DND-41 (cell line): ENCODE data around the gene TOP3A.

Experiments
- ATAC-seq: fragments of 200-7000 bp; cut with Tn5 transposase; 3 replicates; pipeline ENCODE4 v1.9.1; 2021; ENCODE audit warnings: low read depth; ENCODE audit not compliant: insufficient read depth
- DNase-seq: peaks from one replicate; pipeline ENCODE4 v3.0.0-alpha.2; 2020
- H2AFZ ChIP-seq: 2 replicates; pipeline ENCODE4 v1.6.0; 2012; ENCODE audit warnings: low read depth, low read length
- H3K27ac ChIP-seq: 2 replicates; pipeline ENCODE4 v1.5.1; 2012; ENCODE audit warnings: low read length, inconsistent platforms
- H3K27me3 ChIP-seq: fragments of 200-600 bp; sonication (generic); 2 replicates; pipeline ENCODE4 v1.6.0; 2012; ENCODE audit warnings: low read length, mild to moderate bottlenecking, inconsistent platforms; ENCODE audit not compliant: insufficient read depth, poor library complexity
- H3K36me3 ChIP-seq: 2 replicates; pipeline ENCODE4 v1.5.1; 2012; ENCODE audit warnings: low read length, inconsistent platforms; ENCODE audit not compliant: insufficient read depth
- H3K4me1 ChIP-seq: 2 replicates; pipeline ENCODE4 v1.5.1; 2012; ENCODE audit warnings: mild to moderate bottlenecking, low read length; ENCODE audit not compliant: insufficient read depth
- H3K4me2 ChIP-seq: 2 replicates; pipeline ENCODE4 v1.6.0; 2012; ENCODE audit warnings: mild to moderate bottlenecking, moderate library complexity, low read length, inconsistent platforms; ENCODE audit not compliant: insufficient read depth
- H3K4me3 ChIP-seq, 2 experiments: fragments of 200-600 bp in 1 of 2; shearing (Covaris generic) in 1 of 2; 2 replicates each; pipeline ENCODE4 v1.5.1; 2012 to 2016; ENCODE audit warnings: inconsistent platforms in 2 of 2, low read length in 2 of 2, mild to moderate bottlenecking in 2 of 2, low read depth in 1 of 2, moderate library complexity in 1 of 2
- H3K79me2 ChIP-seq: 2 replicates; pipeline ENCODE4 v1.6.0; 2012; ENCODE audit warnings: low read length, inconsistent platforms; ENCODE audit not compliant: insufficient read depth
- H3K9ac ChIP-seq: 2 replicates; pipeline ENCODE4 v1.6.0; 2012; ENCODE audit warnings: low read depth, mild to moderate bottlenecking, inconsistent platforms, low read length, moderate library complexity
- H3K9me3 ChIP-seq: 2 replicates; pipeline ENCODE4 v1.5.1; 2012; ENCODE audit warnings: low read length, moderate library complexity, mild to moderate bottlenecking, inconsistent platforms; ENCODE audit not compliant: insufficient read depth, severe bottlenecking
- H4K20me1 ChIP-seq: 2 replicates; pipeline ENCODE4 v1.6.0; 2012; ENCODE audit warnings: low read length; ENCODE audit not compliant: insufficient read depth
- CTCF ChIP-seq: IDR thresholded peaks from 2 replicates; pipeline ENCODE4 v1.5.1; 2012; ENCODE audit warnings: borderline replicate concordance, low read length, moderate library complexity, mild to moderate bottlenecking; ENCODE audit not compliant: poor library complexity, severe bottlenecking; ENCODE audit errors: extremely low read depth
- EZH2 ChIP-seq: IDR thresholded peaks from 3 replicates; pipeline ENCODE4 v1.6.1; 2012; ENCODE audit warnings: borderline replicate concordance, low read depth, mild to moderate bottlenecking, moderate library complexity, low read length, inconsistent platforms; ENCODE audit not compliant: severe bottlenecking

TOP3A gene

GRCh38 chr17:18235743-18236256 is 79.0 kb downstream of the TOP3A start:
- Histone ChIP-seq H2AFZ (no peak overlapping the region), H3K79me2 (peaks cover 3% of the 10 kb centered on the region; the same call in 1 of the 2 replicates), H3K9ac (no peak overlapping the region), H3K4me3 (no peak overlapping the region), H3K4me2 (no peak overlapping the region), H3K4me1 (no peaks in the 10 kb centered on the region), H3K9me3 (no peaks in the 10 kb centered on the region), H3K27me3 (no peaks in the 10 kb centered on the region), H3K36me3 (peaks cover 65% of the 10 kb centered on the region), H3K27ac (no peak overlapping the region), H4K20me1 (peaks cover 5% of the 10 kb centered on the region; the same call in 1 of the 2 replicates)
- TF ChIP-seq CTCF (no peak), EZH2 (no peak)
- ATAC-seq, result 0 out of 3 replicates have a peak, but pooled peaks have one; percentile 18
- no peak for DNase-seq

GRCh38 chr17:18234853-18235380 is 79.9 kb downstream of the TOP3A start:
- peaks cover 8% of the 10 kb centered on the region; the same call in 1 of the 2 replicates for H3K79me2 ChIP-seq
- no peak overlapping the region for H3K9ac ChIP-seq
- ATAC-seq (no peak), DNase-seq (no peak)
- H2AFZ ChIP-seq, result no peak overlapping the region
- H3K27ac ChIP-seq, result no peak overlapping the region
- H3K36me3 ChIP-seq, result peaks cover 65% of the 10 kb centered on the region
- H3K4me1 ChIP-seq, result no peaks in the 10 kb centered on the region
- H4K20me1 ChIP-seq, result peaks cover 12% of the 10 kb centered on the region
- TF ChIP-seq EZH2 (no peak), CTCF (no peak)
- no peak overlapping the region for H3K4me2 ChIP-seq
- H3K4me3 ChIP-seq, result no peak overlapping the region
- H3K9me3 ChIP-seq, result no peaks in the 10 kb centered on the region
- no peaks in the 10 kb centered on the region for H3K27me3 ChIP-seq

GRCh38 chr17:18233803-18234518 is 80.8 kb downstream of the TOP3A start:
- H4K20me1 ChIP-seq, result peaks cover 20% of the 10 kb centered on the region
- DNase-seq, result no peak

More at GRCh38 chr17:18233803-18234518, 80.8 kb downstream of the TOP3A start:
- ATAC-seq, result no peak
- no peak for TF ChIP-seq CTCF
- TF ChIP-seq EZH2, result no peak
- no peaks in the 10 kb centered on the region for H3K9me3 ChIP-seq
- peaks cover 65% of the 10 kb centered on the region for H3K36me3 ChIP-seq
- H3K9ac ChIP-seq, result no peak overlapping the region
- H3K4me1 ChIP-seq, result no peaks in the 10 kb centered on the region
- no peak overlapping the region for H3K4me2 ChIP-seq
- no peak overlapping the region for H3K4me3 ChIP-seq
- no peak overlapping the region for H3K27ac ChIP-seq
- H3K27me3 ChIP-seq, result no peaks in the 10 kb centered on the region
- H3K79me2 ChIP-seq, result peaks cover 17% of the 10 kb centered on the region
- H2AFZ ChIP-seq, result no peak overlapping the region
